Astrocyte (in vitro differentiated cells and primary cell): Measurements from ENCODE around the gene BACH2. TPM values are rescaled to one million over a fixed set of nuclear protein-coding genes. Genes with fewer than 3 reads are reported as not detected.

Experiments used
- DNase-seq: peaks from one replicate; pipeline ENCODE4 v3.0.0-alpha.2; 2010; ENCODE audit warnings: low read depth
- FAIRE-seq: peaks from 2 replicates; lab custom pipeline; 2011; peaks lifted over from hg19 to GRCh38; lab: Jason Lieb, UNC
- H2AFZ ChIP-seq: 2 replicates; pipeline ENCODE4 v1.6.0; 2012; ENCODE audit warnings: low read depth, low read length, inconsistent platforms
- H3K27ac ChIP-seq: 2 replicates; pipeline ENCODE4 v1.5.1; 2011; ENCODE audit warnings: low read depth, low read length, inconsistent platforms
- H3K27me3 ChIP-seq: 2 replicates; pipeline ENCODE4 v1.6.0; 2011; ENCODE audit warnings: low read length, inconsistent platforms; ENCODE audit not compliant: insufficient read depth
- H3K36me3 ChIP-seq: 2 replicates; pipeline ENCODE4 v1.5.1; 2011; ENCODE audit warnings: low read length, inconsistent platforms; ENCODE audit not compliant: insufficient read depth
- H3K4me1 ChIP-seq: 2 replicates; pipeline ENCODE4 v1.5.1; 2011; ENCODE audit warnings: low read length, inconsistent platforms; ENCODE audit not compliant: insufficient read depth
- H3K4me2 ChIP-seq: 2 replicates; pipeline ENCODE4 v1.6.0; 2012; ENCODE audit warnings: low read length, inconsistent platforms
- H3K4me3 ChIP-seq: 2 replicates; pipeline ENCODE4 v1.5.1; 2011; ENCODE audit warnings: low read depth, mild to moderate bottlenecking, low read length, inconsistent platforms; ENCODE audit not compliant: insufficient read depth
- H3K79me2 ChIP-seq: 2 replicates; pipeline ENCODE4 v1.6.0; 2012; ENCODE audit warnings: mild to moderate bottlenecking, low read length, inconsistent platforms; ENCODE audit not compliant: insufficient read depth
- H3K9ac ChIP-seq: 2 replicates; pipeline ENCODE4 v1.6.0; 2012; ENCODE audit warnings: mild to moderate bottlenecking, low read length, inconsistent platforms
- H3K9me3 ChIP-seq: 2 replicates; pipeline ENCODE4 v1.5.1; 2012; ENCODE audit warnings: low read depth, mild to moderate bottlenecking, low read length, inconsistent platforms; ENCODE audit not compliant: insufficient read depth
- H4K20me1 ChIP-seq: 2 replicates; pipeline ENCODE4 v1.6.0; 2012; ENCODE audit warnings: low read length, inconsistent platforms; ENCODE audit not compliant: insufficient read depth
- H3K27ac Mint-ChIP-seq: one replicate; pipeline ENCODE4 v1.8.0; 2021; ENCODE audit warnings: mild to moderate bottlenecking, mixed read lengths; ENCODE audit not compliant: unreplicated experiment
- H3K27me3 Mint-ChIP-seq: one replicate; pipeline ENCODE4 v1.8.0; 2021; ENCODE audit warnings: low read depth, mixed read lengths; ENCODE audit not compliant: unreplicated experiment
- H3K36me3 Mint-ChIP-seq: one replicate; pipeline ENCODE4 v1.8.0; 2021; ENCODE audit warnings: low read depth, mixed read lengths; ENCODE audit not compliant: unreplicated experiment
- H3K4me1 Mint-ChIP-seq: one replicate; pipeline ENCODE4 v1.8.0; 2021; ENCODE audit warnings: low read depth, mixed read lengths; ENCODE audit not compliant: unreplicated experiment
- H3K4me3 Mint-ChIP-seq: one replicate; pipeline ENCODE4 v1.8.0; 2021; ENCODE audit warnings: mild to moderate bottlenecking, moderate library complexity, mixed read lengths; ENCODE audit not compliant: unreplicated experiment
- H3K9me3 Mint-ChIP-seq: one replicate; pipeline ENCODE4 v1.8.0; 2021; ENCODE audit warnings: mild to moderate bottlenecking, mixed read lengths; ENCODE audit not compliant: unreplicated experiment
- CTCF ChIP-seq: IDR thresholded peaks from 2 replicates; pipeline ENCODE4 v1.5.1; 2011; ENCODE audit warnings: low read depth, mild to moderate bottlenecking, inconsistent platforms, low read length, moderate library complexity; ENCODE audit not compliant: insufficient read depth
- EZH2 ChIP-seq: IDR thresholded peaks from 2 replicates; pipeline ENCODE4 v1.6.1; 2012; ENCODE audit warnings: mild to moderate bottlenecking, low read length, inconsistent platforms; ENCODE audit not compliant: insufficient read depth
- total RNA-seq: library from RNA; stranded (reverse); gene quantifications from 2 replicates; pipeline ENCODE4 v1.2.1, GENCODE V29; 2021

BACH2 gene
- total RNA-seq, 1 donor from 2014 or later = 17.5 TPM

- Histone ChIP-seq H3K27ac (no peak overlapping the region), H3K4me3 (no peak overlapping the region), H3K36me3 (no peaks in the 10 kb centered on the region), H3K4me2 (no peak overlapping the region), H3K9ac (no peak overlapping the region), H3K27me3 (no peaks in the 10 kb centered on the region), H3K4me1 (peaks cover 9% of the 10 kb centered on the region), H4K20me1 (no peaks in the 10 kb centered on the region), H3K79me2 (no peaks in the 10 kb centered on the region), H2AFZ (no peak overlapping the region), H3K9me3 (no peaks in the 10 kb centered on the region)
- no peaks in the 10 kb centered on the region for H3K27me3 Mint-ChIP-seq
- FAIRE-seq (no peak), DNase-seq (no peak)
- no peak overlapping the region for H3K4me3 Mint-ChIP-seq
- peaks cover 3% of the 10 kb centered on the region for H3K9me3 Mint-ChIP-seq
- no peak for TF ChIP-seq EZH2
- TF ChIP-seq CTCF = no peak
- no peaks in the 10 kb centered on the region for H3K36me3 Mint-ChIP-seq
- peaks cover 31% of the 10 kb centered on the region for H3K4me1 Mint-ChIP-seq
- H3K27ac Mint-ChIP-seq = no peak overlapping the region
Measured at GRCh38 chr6:90187437-90188121, 109.1 kb downstream of the BACH2 start.

- H3K4me3 ChIP-seq = no peak overlapping the region
- Mint-ChIP-seq H3K4me3 (no peak overlapping the region), H3K4me1 (peaks cover 31% of the 10 kb centered on the region), H3K27me3 (no peaks in the 10 kb centered on the region), H3K36me3 (no peaks in the 10 kb centered on the region), H3K9me3 (peaks cover 3% of the 10 kb centered on the region), H3K27ac (no peak overlapping the region)
- H3K27me3 ChIP-seq = no peaks in the 10 kb centered on the region
- H3K9me3 ChIP-seq = no peaks in the 10 kb centered on the region
- H2AFZ ChIP-seq = no peak overlapping the region
- FAIRE-seq = no peak
- H3K79me2 ChIP-seq = no peaks in the 10 kb centered on the region
- H3K27ac ChIP-seq = no peak overlapping the region
- H3K4me2 ChIP-seq = no peak overlapping the region
- no peak for DNase-seq
- TF ChIP-seq CTCF (no peak), EZH2 (no peak)
- H4K20me1 ChIP-seq = no peaks in the 10 kb centered on the region
- no peaks in the 10 kb centered on the region for H3K36me3 ChIP-seq
- H3K9ac ChIP-seq = no peak overlapping the region
- H3K4me1 ChIP-seq = peaks cover 9% of the 10 kb centered on the region
Measured at GRCh38 chr6:90186637-90187371, 109.8 kb downstream of the BACH2 start.

GRCh38 chr6:90186026-90186425, 110.6 kb downstream of the BACH2 start:
- FAIRE-seq (no peak), DNase-seq (no peak)
- Histone ChIP-seq H2AFZ (no peak overlapping the region), H3K27ac (no peak overlapping the region), H3K79me2 (no peaks in the 10 kb centered on the region), H4K20me1 (no peaks in the 10 kb centered on the region), H3K36me3 (no peaks in the 10 kb centered on the region), H3K9ac (no peak overlapping the region), H3K4me1 (peaks cover 9% of the 10 kb centered on the region), H3K4me2 (no peak overlapping the region), H3K27me3 (no peaks in the 10 kb centered on the region), H3K4me3 (no peak overlapping the region), H3K9me3 (no peaks in the 10 kb centered on the region)
- Mint-ChIP-seq H3K9me3 (peaks cover 3% of the 10 kb centered on the region), H3K4me1 (peaks cover 31% of the 10 kb centered on the region), H3K36me3 (no peaks in the 10 kb centered on the region), H3K27me3 (no peaks in the 10 kb centered on the region), H3K4me3 (no peak overlapping the region), H3K27ac (no peak overlapping the region)
- TF ChIP-seq EZH2 (no peak), CTCF (no peak)
